Stimulated activated CD8-positive, alpha-beta memory T cell treated with anti-CD3 and anti-CD28 coated beads, Interleukin-12 subunit alpha, Interleukin-12 subunit beta, amount 100 ng/mL, for 4 hours (primary cell): ENCODE results near the gene UBXN2A.
"Not testable (repeated sequence)": the region's sequence is repeated elsewhere in the genome, so short reads cannot be mapped to it uniquely, and the experiment has no call there.

Experiments
- DNase-seq: peaks from one replicate; pipeline ENCODE4 v3.0.0-alpha.2; 2020; ENCODE audit warnings: low read depth

UBXN2A gene

DNA sequence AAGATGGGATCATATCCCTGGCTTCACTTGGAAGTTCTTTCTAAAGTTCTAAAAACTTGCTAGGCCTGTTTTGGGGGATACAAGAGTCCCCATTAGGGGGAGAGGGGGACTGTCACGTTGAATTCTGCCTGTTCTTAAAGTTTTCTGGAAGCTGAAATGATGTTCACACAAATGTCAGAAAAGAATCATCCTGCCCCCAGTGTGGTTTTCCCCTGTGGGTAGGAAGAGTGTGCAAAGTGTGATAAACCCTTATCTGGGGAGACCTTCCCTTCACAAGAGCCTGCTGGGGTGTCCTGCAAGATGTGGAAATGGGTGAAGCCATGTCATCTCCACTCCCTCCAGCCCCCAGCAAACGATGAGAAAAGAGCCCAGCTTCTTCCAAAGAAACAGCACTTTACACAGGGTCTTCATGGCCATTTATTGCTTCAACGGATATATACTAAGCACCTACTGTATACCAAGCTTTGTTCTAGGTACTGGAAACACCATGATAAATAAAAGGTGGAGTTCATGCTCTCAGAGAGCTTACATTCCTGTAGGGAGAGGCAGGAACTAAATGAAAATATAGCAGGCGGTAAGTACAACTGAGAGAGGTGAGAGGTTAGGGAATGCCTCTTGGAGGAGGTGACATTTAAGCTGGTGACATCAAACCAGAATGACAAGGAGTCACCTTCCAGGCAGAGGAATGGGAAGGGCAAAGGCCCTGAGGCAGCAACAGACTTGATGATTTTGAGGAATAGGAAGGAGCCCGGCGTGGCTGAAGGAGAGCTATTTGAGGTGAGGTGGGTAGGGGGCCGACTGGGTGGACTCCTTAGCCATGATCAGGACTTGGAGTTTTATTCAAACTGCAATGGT lies 71.2 kb downstream of the UBXN2A start:
- no peak for DNase-seq

- DNase-seq, result no peak
Observed at GRCh38 chr2:24012521-24013188, 72.4 kb downstream of the UBXN2A start.

GRCh38 chr2:24014902-24015301 lies 74.6 kb downstream of the UBXN2A start:
- not testable (repeated sequence) for DNase-seq

DNA sequence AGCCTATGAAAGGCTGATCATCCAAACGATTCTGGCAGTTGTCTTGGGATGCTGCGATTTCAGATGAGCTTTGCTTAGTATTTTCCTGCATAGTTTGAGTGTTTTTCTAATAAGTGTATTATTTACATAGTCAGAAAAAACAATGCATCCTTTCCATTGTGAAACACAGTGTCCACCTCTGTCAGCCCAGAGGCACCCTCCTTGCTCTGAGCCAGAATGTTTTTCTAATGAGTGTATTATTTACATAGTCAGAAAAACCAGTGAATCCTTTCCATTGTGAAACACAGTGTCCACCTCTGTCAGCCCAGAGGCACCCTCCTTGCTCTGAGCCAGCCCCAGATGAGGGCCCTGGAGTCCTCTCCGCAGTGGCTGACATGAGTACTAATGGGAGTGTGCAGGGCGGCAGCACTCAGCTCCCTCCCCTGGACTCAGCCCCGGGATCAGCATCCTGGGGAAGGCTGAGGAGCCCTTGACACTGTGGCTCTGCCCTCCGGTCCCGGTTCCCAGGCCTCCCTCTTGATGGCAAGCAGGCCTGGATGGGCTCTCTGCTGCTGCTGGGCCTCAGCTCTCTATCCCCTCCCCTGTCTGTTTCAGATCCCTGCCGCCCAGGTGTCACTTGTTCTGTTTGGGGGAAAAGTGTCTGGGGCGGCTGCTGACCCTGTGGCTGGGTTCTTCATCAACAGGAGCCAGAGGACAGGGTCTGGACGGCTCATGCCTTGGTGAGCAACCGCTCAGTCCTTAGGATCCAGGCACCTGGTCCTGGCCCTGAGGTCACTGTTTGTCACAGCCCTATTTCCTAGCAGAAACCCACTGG lies 75.5 kb downstream of the UBXN2A start:
- no peak for DNase-seq

DNA sequence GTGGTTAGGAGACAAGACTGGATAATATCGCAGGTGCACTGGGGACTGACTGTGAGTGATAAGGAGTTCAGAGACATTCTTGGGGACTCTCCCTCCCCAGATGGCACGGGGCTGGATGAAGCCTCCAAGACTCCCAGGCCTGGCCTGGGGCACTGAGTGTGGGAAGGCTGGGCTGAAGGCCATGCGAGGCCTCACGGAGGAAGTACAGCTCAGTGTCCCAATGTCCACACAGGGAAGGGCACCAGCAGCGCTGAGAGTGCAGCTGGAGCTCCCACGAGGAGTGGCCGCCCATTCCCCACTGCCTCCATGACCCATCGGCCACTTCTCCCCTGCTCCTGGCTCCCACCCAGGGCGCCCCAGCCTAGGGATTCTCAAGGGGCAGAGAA lies 76.1 kb downstream of the UBXN2A start:
- DNase-seq, result no peak

DNA sequence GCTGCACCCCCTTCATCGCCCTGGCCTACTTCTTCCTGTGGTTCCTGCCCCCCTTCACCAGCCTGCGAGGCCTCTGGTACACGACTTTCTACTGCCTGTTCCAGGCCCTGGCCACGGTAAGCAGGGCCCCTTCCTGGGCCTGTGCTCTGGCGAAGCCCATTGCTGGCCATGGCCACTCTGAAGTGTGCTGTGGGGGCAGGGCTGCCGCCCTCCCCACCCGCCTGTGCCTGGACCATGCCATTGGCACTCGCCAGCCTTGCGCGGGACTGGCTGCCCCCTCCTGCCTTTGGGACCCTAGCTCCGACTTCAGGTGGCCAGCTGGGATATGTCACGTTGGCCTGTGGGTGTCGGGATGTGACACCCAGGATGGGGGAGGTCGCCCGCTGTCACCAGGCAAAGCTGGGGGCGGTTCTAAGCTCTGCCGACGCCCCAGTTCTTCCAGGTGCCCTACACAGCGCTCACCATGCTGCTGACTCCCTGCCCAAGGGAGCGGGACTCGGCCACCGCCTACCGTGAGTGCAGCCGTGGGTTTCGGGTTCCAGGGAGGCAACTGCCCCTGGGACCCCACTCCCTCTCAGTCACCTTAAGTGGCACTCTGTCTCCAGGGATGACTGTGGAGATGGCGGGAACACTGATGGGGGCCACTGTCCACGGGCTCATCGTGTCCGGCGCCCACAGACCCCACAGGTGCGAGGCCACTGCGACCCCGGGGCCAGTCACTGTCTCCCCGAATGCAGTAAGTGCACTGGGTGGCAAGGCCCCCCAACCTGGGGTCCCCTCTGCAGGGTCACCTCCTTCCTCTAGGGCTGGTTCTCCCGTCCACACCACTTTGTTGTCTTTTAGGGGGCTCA lies 76.8 kb downstream of the UBXN2A start:
- no peak for DNase-seq

- DNase-seq, result no peak
Observed at GRCh38 chr2:24017711-24018110, 77.4 kb downstream of the UBXN2A start.

GRCh38 chr2:24018241-24018640 lies 78.0 kb downstream of the UBXN2A start:
- no peak for DNase-seq

DNA sequence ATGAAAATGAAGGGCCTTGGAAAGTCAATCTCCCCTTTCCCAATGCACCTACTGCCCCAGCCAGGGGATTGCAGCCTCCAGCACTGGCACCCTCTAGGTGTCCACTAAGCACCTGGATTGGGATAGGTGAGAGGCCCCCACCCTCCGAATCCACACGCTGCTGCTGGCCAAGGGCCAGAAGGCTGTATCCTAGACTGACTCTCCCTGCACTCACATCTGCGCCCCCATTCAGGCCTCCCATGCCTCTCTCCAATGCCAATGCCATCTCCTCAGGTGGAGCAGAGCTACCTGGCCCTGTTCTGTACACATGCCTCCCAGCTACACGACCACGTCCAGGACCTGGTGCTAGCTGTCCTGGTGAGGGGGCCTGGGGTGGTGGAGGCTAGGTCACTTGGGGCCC lies 79.5 kb downstream of the UBXN2A start:
- DNase-seq, result no peak

- no peak for DNase-seq
Observed at GRCh38 chr2:24020244-24020643, 80.0 kb downstream of the UBXN2A start.

DNA sequence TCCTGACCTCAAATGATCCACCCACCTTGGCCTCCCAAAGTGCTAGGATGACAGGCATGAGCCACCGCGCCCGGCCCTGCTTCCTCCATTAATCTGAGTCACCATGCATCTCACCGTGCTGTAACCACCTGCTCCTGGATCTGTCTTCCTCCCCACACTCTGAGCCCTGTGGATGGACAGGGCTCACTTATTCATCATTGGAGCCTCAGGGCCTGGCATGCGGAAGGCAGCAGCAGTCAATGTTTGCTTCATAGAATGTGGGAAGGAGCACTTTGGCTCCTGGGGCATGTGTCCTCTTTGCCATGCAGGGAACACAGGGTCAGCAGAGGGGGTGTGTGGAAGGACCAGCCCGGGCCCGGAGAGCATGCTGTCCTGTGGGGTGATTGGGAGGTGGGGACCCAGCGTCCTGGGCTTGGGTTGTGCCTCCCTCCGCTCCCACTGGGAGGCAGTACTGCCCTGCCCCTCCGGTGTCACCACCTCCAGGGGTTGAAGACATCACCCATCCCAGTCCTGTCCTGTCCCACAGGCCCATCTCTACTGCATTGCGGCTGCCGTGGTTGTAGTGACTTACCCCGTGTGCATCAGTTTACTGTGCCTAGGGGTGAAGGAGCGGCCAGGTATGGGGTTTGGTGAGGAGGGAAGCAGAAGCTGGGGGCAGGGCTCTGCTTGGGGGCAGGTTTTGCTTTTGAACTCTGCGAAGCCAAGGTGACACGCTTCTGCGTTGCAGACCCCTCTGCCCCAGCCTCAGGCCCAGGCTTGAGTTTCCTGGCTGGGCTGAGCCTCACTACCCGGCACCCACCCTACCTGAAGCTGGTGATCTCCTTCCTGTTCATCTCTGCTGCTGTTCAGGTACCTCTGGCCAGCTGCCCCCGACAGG lies 81.1 kb downstream of the UBXN2A start:
- DNase-seq, result no peak

DNA sequence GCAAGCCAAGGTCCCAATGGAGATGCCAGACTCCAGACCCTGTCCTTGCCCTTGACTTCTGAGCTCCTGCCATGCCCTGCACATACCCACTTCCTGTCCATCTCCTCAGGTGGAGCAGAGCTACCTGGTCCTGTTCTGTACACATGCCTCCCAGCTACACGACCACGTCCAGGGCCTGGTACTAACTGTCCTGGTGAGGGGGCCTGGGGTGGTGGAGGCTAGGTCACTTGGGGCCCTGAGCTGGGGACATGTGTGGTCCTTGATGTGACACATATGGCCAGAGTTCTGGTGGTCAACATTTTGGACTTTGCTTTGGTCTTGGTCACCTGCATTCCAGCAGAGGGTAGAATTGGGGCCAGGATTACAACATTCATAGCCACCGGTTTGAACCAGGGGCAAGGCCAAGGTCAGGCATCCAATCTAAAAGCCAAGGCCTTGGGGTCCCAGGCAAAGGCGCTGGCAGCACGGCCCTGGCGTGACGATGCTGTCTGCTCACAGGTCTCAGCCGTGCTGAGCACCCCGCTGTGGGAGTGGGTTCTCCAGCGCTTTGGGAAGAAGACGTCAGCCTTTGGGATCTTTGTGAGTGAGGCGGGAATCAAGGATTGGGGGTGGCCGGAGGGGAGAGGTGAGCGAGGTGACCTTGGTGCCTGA lies 82.2 kb downstream of the UBXN2A start:
- no peak for DNase-seq

- DNase-seq, result no peak
Observed at GRCh38 chr2:24022975-24023575, 82.8 kb downstream of the UBXN2A start.

DNA sequence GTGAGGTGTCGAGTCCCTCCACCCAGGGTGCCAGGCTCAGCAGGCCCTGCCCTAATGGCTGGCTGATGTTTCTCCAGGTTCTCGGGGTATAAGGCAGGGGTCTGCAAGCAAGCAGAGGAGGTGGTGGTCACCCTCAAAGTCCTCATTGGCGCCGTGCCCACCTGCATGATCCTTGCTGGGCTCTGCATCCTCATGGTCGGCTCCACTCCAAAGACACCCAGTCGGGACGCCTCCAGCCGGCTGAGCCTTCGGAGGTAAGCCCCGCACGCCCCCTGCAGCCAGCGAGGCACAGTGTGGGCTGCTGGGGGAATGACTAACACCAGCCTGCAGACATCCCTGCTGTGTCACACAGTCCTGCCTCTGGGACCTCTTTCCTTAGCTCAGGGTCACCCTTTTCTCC lies 83.8 kb downstream of the UBXN2A start:
- DNase-seq, result no peak

GRCh38 chr2:24024996-24025663 lies 84.9 kb downstream of the UBXN2A start:
- no peak for DNase-seq

- no peak for DNase-seq
Observed at GRCh38 chr2:24026233-24026632, 86.0 kb downstream of the UBXN2A start.

DNA sequence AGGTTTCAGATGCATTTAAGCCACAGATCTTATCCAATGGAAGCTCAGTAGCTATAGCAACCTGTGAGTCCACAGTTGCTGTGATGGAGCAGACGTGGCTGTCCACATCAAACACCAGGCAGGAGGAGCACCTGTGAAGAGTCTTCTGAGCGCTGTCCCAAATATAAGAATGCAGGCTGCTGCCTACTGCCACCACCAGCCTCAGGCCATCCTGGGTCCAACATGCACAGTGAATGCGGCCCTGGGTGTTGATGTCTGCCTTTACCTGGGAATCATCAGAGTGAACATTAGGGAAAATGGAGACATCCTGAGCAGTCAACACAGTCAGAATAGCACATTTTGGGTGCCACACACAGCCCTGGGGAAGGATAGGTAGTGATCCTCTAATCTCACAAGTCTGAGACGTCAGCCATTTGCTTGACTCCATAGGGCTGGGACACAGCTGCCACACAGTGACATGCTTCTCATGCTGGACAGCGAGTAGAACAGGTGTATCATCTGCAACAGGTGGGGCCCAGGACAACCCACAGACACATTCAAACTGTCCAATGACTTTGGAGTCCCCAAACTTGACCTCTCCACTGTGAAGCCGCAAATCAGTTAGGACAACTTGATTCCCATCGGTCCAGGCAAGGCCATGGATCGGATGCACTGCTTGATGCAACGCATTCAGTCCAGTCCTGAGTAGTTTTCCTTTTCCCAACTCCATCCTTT lies 98.7 kb downstream of the UBXN2A start:
- no peak for DNase-seq

- no peak for DNase-seq
Observed at GRCh38 chr2:24040511-24040910, 100.2 kb downstream of the UBXN2A start.

DNA sequence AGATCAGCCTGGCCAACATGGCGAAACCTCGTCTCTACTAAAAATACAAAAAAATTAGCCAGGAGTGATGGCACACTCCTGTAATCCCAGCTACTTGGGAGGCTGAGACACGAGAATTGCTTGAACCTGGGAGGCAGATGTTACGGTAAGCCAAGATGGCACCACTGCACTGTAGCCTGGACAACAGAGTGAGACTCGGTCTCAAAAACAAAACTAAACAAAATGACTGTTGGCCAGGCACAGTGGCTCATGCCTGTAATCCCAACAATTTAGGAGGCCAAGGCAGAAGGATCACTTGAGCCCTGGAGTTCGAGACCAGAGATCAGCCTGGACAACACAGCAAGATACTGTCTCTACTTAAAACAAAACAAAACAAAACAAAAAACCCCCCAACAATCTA lies 102.9 kb downstream of the UBXN2A start:
- not testable (repeated sequence) for DNase-seq
